GM19351 (cell line): Measurements from ENCODE around the gene PCDHGA7.
"Not testable (repeated sequence)": the region's sequence is repeated elsewhere in the genome, so short reads cannot be mapped to it uniquely, and the experiment has no call there.

ENCODE experiments used
- ATAC-seq: cut with Tn5 transposase; IDR thresholded peaks from one replicate; pipeline ENCODE4 v1.9.1; 2021; ENCODE audit warnings: mild to moderate bottlenecking, moderate library complexity; ENCODE audit not compliant: unreplicated experiment

The PCDHGA7 gene

DNA sequence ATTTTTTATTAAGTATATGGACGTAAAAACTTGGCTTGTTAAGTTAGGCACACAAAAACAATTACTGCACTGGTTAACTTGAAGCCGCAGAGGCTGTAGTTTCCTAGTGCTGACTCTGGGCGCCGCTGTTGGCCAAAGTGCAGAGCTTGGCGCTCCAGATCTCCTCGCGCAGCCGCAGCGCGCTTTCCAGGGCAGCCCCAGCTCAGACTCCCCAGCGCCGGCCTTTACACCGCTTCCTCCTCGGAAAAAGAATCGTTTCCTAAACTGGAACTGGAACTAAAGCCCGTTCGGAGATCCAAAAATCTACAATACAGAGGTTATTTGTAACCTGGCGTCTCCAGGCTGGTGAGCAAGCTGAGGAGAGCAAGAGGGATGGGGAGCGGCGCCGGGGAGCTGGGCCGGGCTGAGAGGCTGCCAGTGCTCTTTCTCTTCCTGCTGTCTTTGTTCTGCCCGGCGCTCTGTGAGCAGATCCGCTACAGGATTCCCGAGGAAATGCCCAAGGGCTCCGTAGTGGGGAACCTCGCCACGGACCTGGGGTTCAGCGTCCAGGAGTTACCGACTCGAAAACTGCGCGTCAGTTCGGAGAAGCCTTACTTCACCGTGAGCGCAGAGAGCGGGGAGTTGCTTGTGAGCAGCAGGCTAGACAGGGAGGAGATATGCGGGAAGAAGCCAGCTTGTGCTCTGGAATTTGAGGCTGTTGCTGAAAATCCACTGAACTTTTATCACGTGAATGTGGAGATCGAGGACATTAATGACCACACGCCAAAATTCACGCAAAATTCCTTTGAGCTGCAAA is 15.4 kb downstream of the PCDHGA7 start, which contains the start of gene PCDHGB5:
Gene PCDHGB5 (plus strand): TSS at position 192 of the 796 bp plus-strand sequence. CDS start 181 bp downstream, at position 373.
- ATAC-seq = peak; percentile 98

DNA sequence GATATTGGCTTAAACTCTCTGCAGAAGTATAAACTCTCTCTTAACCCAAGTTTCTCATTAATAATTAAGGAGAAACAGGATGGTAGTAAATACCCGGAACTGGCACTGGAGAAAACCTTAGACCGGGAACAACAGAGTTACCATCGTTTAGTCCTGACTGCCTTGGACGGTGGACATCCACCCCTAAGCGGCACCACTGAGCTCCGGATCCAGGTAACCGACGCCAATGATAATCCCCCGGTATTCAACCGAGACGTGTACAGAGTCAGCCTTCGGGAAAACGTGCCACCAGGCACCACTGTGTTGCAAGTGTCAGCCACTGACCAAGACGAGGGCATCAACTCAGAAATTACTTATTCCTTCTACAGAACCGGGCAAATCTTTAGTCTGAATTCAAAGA is 16.1 kb downstream of the PCDHGA7 start:
- no peak for ATAC-seq

GRCh38 chr5:141399555-141400258 is 17.2 kb downstream of the PCDHGA7 start:
- ATAC-seq = no peak

DNA sequence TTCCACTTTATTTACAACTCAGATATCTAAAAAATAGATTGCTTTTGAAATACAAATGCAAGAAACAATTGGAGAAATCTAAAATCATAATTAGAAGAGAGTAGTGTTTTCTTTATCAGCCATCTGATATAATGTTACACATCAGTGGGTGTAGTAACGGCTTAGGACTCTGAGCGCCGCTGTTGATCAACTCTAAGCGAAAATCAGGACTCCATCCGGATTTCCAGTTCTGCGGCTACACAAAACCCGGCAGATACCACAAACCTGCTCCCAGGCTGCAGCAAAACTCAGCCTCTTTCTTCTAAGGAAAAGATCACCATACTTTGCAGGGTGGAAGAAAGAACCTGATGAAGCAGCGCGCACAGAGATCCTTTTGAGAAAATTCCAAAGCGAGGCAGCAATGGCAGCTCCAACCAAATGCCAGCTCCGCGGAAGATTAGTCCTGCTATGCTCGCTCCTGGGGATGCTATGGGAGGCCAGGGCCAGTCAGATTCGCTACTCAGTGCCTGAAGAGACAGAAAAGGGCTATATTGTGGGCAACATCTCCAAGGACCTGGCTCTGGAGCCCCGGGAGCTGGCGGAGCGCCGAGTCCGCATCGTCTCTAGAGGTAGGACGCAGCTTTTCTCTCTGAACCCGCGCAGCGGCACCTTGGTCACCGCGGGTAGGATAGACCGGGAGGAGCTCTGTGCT is 20.2 kb downstream of the PCDHGA7 start, which contains the start of gene PCDHGA9:
Gene PCDHGA9 (plus strand): TSS at position 226 of the 691 bp plus-strand sequence. CDS start 175 bp downstream, at position 401.
- no peak for ATAC-seq

DNA sequence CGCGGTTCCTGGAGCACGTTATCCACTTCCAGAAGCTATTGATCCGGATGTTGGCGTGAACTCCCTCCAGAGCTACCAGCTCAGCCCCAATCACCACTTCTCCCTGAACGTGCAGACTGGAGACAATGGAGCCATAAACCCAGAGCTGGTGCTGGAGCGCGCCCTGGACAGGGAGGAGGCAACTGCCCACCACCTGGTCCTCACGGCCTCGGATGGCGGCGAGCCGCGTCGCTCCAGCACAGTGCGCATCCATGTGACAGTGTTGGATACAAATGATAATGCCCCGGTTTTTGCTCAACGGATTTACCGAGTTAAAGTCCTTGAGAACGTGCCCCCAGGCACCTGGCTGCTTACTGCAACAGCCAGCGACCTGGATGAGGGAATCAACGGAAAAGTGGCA is 20.8 kb downstream of the PCDHGA7 start:
- no peak for ATAC-seq

- ATAC-seq = peak; percentile 86
Observed at GRCh38 chr5:141407790-141408505, 25.4 kb downstream of the PCDHGA7 start, which contains the start of gene PCDHGB6. Gene PCDHGB6, plus strand, starts transcription at chr5:141408021. Its CDS starts 182 bp downstream, at chr5:141408203.

GRCh38 chr5:141409598-141410306 is 27.2 kb downstream of the PCDHGA7 start:
- ATAC-seq = no peak

DNA sequence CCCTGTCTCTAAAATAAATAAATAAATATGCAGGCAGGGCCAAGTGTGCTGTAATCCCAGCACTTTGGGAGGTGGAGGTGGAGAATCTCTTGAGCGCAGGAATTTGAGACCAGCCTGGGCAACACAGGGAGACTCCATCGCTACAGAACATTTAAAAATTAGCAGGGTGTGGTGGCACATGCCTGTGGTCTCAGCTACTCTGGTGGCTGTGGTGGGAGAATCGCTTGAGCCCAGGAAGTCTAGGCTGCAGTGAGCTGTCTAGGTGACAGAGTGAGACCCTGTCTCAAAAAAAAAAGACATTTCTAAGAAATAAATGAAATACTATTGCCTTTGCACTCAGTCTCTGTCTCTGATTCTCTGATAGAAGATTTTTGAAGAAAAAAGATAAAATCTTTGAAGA is 29.0 kb downstream of the PCDHGA7 start:
- no peak for ATAC-seq

DNA sequence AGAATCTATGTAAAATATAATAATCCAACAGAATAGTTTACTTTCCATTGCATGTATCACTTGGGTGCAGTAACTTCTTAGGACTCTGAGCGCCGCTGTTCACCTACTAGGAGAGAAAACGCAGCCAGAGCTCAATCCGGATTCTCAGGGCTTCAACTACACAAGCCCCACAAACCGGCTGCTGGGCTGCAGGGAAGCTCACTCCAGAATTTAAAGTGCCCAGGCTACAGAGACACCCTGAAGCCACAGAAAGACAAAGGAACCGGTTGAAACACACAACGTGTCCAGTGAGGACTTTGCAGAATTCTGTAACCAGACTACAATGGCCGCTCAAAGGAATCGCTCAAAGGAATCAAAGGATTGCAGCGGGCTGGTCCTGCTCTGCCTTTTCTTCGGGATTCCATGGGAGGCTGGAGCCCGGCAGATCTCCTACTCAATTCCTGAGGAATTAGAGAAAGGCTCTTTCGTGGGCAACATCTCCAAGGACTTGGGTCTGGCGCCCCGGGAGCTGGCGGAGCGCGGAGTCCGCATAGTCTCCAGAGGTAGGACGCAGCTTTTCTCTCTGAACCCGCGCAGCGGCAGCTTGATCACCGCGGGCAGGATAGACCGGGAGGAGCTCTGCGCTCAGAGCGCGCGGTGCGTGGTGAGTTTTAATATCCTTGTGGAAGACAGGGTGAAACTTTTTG is 30.5 kb downstream of the PCDHGA7 start, which contains the start of gene PCDHGA10:
Gene PCDHGA10 (plus strand): TSS at position 134 of the 686 bp plus-strand sequence. CDS start 189 bp downstream, at position 323.
- peak; percentile 76 for ATAC-seq

DNA sequence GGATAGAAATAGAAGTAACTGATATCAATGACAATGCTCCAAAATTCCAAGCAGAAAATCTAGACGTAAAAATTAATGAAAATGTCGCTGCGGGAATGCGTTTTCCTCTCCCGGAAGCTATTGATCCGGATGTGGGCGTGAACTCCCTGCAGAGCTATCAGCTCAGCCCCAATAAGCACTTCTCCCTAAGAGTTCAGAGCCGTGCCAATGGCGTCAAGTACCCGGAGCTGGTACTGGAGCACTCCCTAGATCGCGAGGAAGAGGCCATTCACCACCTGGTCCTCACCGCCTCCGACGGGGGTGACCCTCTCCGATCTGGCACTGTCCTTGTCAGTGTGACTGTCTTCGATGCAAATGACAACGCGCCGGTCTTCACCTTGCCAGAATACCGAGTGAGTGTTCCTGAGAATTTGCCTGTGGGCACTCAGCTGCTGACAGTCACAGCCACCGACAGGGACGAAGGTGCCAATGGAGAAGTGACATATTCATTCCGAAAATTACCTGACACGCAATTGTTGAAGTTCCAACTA is 31.1 kb downstream of the PCDHGA7 start:
- no peak for ATAC-seq

DNA sequence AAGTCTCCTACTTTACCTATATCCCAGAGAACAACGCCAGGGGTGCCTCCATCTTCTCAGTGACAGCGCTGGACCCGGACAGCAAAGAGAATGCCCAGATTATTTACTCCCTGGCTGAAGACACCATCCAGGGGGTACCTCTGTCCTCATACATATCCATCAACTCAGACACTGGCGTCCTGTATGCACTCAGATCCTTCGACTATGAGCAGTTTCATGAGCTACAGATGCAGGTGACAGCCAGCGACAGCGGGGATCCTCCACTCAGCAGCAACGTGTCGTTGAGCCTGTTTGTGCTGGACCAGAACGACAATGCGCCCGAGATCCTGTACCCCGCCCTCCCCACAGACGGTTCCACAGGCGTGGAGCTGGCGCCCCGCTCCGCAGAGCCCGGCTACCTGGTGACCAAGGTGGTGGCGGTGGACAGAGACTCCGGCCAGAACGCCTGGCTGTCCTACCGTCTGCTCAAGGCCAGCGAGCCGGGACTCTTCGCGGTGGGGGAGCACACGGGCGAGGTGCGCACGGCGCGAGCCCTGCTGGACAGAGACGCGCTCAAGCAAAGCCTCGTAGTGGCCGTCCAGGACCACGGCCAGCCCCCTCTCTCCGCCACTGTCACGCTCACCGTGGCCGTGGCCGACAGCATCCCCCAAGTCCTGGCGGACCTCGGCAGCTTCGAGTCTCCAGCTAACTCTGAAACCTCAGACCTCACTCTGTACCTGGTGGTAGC is 32.2 kb downstream of the PCDHGA7 start:
- ATAC-seq = not testable (repeated sequence)

GRCh38 chr5:141415275-141415618 is 32.7 kb downstream of the PCDHGA7 start:
- not testable (repeated sequence) for ATAC-seq

DNA sequence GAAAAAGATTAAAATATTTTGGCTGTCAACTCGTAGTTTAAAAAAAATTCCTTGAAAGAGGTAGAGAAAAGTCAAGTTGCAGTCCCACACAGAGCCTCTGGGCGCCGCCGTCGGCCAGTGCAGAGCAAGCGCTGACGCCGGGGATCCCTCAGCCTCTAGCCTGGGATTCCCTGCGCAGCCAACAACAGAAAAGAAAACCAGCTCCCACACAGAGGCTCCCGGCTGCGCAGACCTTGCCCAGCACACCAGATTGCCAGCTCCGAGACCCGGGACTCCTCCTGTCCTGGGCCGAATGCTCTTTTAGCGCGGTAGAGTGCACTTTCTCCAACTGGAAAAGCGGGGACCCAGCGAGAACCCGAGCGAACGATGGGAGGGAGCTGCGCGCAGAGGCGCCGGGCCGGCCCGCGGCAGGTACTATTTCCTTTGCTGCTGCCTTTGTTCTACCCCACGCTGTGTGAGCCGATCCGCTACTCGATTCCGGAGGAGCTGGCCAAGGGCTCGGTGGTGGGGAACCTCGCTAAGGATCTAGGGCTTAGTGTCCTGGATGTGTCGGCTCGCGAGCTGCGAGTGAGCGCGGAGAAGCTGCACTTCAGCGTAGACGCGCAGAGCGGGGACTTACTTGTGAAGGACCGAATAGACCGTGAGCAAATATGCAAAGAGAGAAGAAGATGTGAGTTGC is 35.1 kb downstream of the PCDHGA7 start, which contains the start of gene PCDHGB7:
Gene PCDHGB7 (plus strand): TSS at position 184 of the 679 bp plus-strand sequence. CDS start 183 bp downstream, at position 367.
- ATAC-seq = peak; percentile 76

- no peak for ATAC-seq
Observed at GRCh38 chr5:141419074-141419880, 36.7 kb downstream of the PCDHGA7 start.

GRCh38 chr5:141420855-141421488 is 38.4 kb downstream of the PCDHGA7 start, which contains the start of gene PCDHGA11:
Gene PCDHGA11, plus strand, starts transcription at chr5:141421051. Its CDS starts 177 bp downstream, at chr5:141421228.
- peak; percentile 43 for ATAC-seq

GRCh38 chr5:141421489-141421855 is 38.9 kb downstream of the PCDHGA7 start:
- no peak for ATAC-seq
